Karpas-422 (cell line): ENCODE results near the gene SPRR2E. TPM values are rescaled to one million over a fixed set of nuclear protein-coding genes. Genes with fewer than 3 reads are reported as not detected.
"Not testable (repeated sequence)": the region's sequence is repeated elsewhere in the genome, so short reads cannot be mapped to it uniquely, and the experiment has no call there.

Experiments
- DNase-seq: peaks from one replicate; pipeline ENCODE4 v3.0.0-alpha.2; 2015
- H2AFZ ChIP-seq: fragments of 200-600 bp; sonication (generic); 2 replicates; pipeline ENCODE4 v1.6.1; 2014; ENCODE audit warnings: antibody characterized with exemption, low read length, mixed read lengths
- H3K27ac ChIP-seq: fragments of 200-600 bp; sonication (generic); 2 replicates; pipeline ENCODE4 v1.5.1; 2014; ENCODE audit warnings: mild to moderate bottlenecking, low read length, moderate library complexity
- H3K27me3 ChIP-seq: fragments of 200-600 bp; sonication (generic); 2 replicates; pipeline ENCODE4 v1.6.1; 2014; ENCODE audit warnings: low read length, mixed read lengths
- H3K36me3 ChIP-seq: fragments of 200-600 bp; sonication (generic); 2 replicates; pipeline ENCODE4 v1.6.1; 2014; ENCODE audit warnings: low read length, mixed read lengths; ENCODE audit not compliant: insufficient read depth
- H3K4me1 ChIP-seq: fragments of 200-600 bp; sonication (generic); 2 replicates; pipeline ENCODE4 v1.6.1; 2014; ENCODE audit warnings: mild to moderate bottlenecking, low read length, mixed read lengths
- H3K4me2 ChIP-seq: fragments of 200-600 bp; sonication (generic); 2 replicates; pipeline ENCODE4 v1.6.1; 2014; ENCODE audit warnings: low read length, low read depth, mild to moderate bottlenecking; ENCODE audit not compliant: poor library complexity, severe bottlenecking
- H3K4me3 ChIP-seq: fragments of 200-600 bp; sonication (generic); 2 replicates; pipeline ENCODE4 v1.5.1; 2014; ENCODE audit warnings: mild to moderate bottlenecking, antibody characterized with exemption, low read length, mixed read lengths
- H3K79me2 ChIP-seq: fragments of 200-600 bp; sonication (generic); 2 replicates; pipeline ENCODE4 v1.6.1; 2014; ENCODE audit warnings: mild to moderate bottlenecking, low read length, mixed read lengths
- H3K9ac ChIP-seq: fragments of 200-600 bp; sonication (generic); 2 replicates; pipeline ENCODE4 v1.6.0; 2014; ENCODE audit warnings: low read length
- H3K9me2 ChIP-seq: fragments of 200-600 bp; sonication (generic), shearing (Covaris generic); replicated peaks from 2 replicates; pipeline ENCODE4 v1.6.0; 2014; ENCODE audit warnings: mild to moderate bottlenecking, low read length, moderate library complexity; ENCODE audit not compliant: insufficient read depth
- H3K9me3 ChIP-seq: fragments of 300-700, 200-600 bp; sonication (generic); 2 replicates; pipeline ENCODE4 v1.6.1; 2014; ENCODE audit warnings: low read length, mixed read lengths
- H4K20me1 ChIP-seq: fragments of 200-600 bp; sonication (generic); 2 replicates; pipeline ENCODE4 v1.6.1; 2014; ENCODE audit warnings: mild to moderate bottlenecking, antibody characterized with exemption, low read length, low read depth; ENCODE audit not compliant: insufficient read depth
- total RNA-seq: library from RNA; depleted of rRNA; stranded (reverse); fragments of >200 nt; shearing (Covaris generic); gene quantifications from 2 replicates; pipeline ENCODE4 v1.2.3, GENCODE V29; 2014; ENCODE audit warnings: low replicate concordance; rRNA removed

The SPRR2E gene
- total RNA-seq: not detected in 2 replicates

DNA sequence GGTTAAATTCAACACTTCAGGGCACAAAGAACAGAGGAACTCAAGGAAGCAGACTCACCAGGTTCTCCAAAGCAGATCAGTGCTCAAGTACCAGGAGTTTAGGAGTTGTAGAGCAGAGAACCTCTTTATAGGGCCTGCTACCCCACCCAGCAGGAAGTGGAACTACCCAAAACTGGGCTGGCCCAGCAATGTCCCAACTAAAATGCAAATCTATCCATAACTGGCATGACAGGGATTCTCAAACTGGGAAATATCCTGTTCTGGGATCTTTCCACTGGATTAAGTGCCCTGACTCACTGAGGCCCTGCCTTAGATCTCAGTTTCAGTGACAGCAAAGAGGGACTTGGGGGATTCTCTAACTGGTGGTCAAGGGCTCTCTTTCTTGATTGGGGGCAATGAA is at the start of gene SPRR2E:
Gene SPRR2E (minus strand): TSS at position 101 of the 400 bp plus-strand sequence. CDS start 775 bp downstream, outside the sequence.
- Histone ChIP-seq H3K36me3 (no peaks in the 10 kb centered on the region), H3K27ac (no peak within 1 kb of the TSS), H3K9me3 (no peaks in the 10 kb centered on the region), H3K79me2 (no peaks in the 10 kb centered on the region), H2AFZ (no peak within 1 kb of the TSS), H4K20me1 (no peaks in the 10 kb centered on the region), H3K9ac (no peak within 1 kb of the TSS), H3K27me3 (no peaks in the 10 kb centered on the region), H3K4me3 (no peak within 1 kb of the TSS), H3K9me2 (no peaks in the 10 kb centered on the region), H3K4me1 (no peaks in the 10 kb centered on the region), H3K4me2 (no peak within 1 kb of the TSS)
- DNase-seq: no peak

DNA sequence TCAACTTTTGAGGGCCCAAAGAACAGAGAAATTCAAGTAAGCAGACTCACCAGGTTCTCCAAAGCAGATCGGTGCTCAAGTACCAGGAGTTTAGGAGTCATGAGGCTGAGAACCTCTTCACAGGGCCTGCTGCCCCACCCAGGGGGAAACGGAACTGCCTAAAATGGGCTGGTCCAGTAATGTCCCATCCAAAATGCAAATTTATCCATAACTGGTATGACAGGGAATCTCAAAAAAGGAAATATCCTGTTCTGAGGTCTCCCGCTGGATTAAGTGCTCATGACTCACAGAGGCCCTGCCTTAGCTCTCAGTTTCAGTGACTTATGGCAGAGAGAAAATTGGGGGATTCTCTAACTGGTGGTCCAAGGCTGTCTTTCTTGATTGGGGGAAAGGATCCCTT is 47.1 kb upstream of the SPRR2E start:
- no peak for DNase-seq
- H3K9ac ChIP-seq: no peak overlapping the region
- no peaks in the 10 kb centered on the region for H3K36me3 ChIP-seq
- H3K79me2 ChIP-seq: no peaks in the 10 kb centered on the region
- H2AFZ ChIP-seq: no peak overlapping the region
- H3K4me3 ChIP-seq: no peak overlapping the region
- H3K27me3 ChIP-seq: no peaks in the 10 kb centered on the region
- no peaks in the 10 kb centered on the region for H3K9me3 ChIP-seq
- H3K9me2 ChIP-seq: no peaks in the 10 kb centered on the region
- no peaks in the 10 kb centered on the region for H4K20me1 ChIP-seq
- no peaks in the 10 kb centered on the region for H3K4me1 ChIP-seq
- H3K4me2 ChIP-seq: no peak overlapping the region
- H3K27ac ChIP-seq: no peak overlapping the region

DNA sequence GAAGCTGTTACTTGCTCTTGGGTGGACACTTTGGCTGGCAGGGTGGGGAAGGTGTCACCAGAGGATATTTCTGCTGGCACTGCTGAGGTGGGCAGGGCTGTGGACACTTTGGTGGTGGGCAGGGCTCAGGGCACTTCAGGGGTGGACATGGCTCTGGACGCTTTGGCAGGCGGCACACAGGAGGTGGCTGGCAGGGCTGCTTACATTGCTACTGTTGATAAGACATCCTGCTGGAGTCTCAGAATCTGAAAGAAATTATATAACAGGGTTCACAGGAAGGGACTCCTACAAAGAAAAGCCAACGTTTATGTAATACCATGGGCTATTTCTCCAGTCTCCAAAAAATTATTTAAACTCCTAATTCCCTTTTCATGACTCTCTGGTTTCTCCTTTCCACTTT is 46.2 kb upstream of the SPRR2E start:
- no peak overlapping the region for H2AFZ ChIP-seq
- no peaks in the 10 kb centered on the region for H3K27me3 ChIP-seq
- no peak overlapping the region for H3K4me2 ChIP-seq
- no peak overlapping the region for H3K9ac ChIP-seq
- H3K9me3 ChIP-seq: no peaks in the 10 kb centered on the region
- H3K79me2 ChIP-seq: no peaks in the 10 kb centered on the region
- no peak overlapping the region for H3K4me3 ChIP-seq
- H3K36me3 ChIP-seq: no peaks in the 10 kb centered on the region
- no peak overlapping the region for H3K27ac ChIP-seq
- no peaks in the 10 kb centered on the region for H3K4me1 ChIP-seq
- H3K9me2 ChIP-seq: no peaks in the 10 kb centered on the region
- H4K20me1 ChIP-seq: no peaks in the 10 kb centered on the region
- DNase-seq: no peak

- H2AFZ ChIP-seq: no peak overlapping the region
- H3K27ac ChIP-seq: no peak overlapping the region
- no peaks in the 10 kb centered on the region for H3K9me2 ChIP-seq
- no peaks in the 10 kb centered on the region for H3K4me1 ChIP-seq
- no peak overlapping the region for H3K4me3 ChIP-seq
- no peaks in the 10 kb centered on the region for H3K27me3 ChIP-seq
- no peak for DNase-seq
- no peak overlapping the region for H3K4me2 ChIP-seq
- no peaks in the 10 kb centered on the region for H3K36me3 ChIP-seq
- H3K9me3 ChIP-seq: no peaks in the 10 kb centered on the region
- H4K20me1 ChIP-seq: no peaks in the 10 kb centered on the region
- no peaks in the 10 kb centered on the region for H3K79me2 ChIP-seq
- no peak overlapping the region for H3K9ac ChIP-seq
Measured at GRCh38 chr1:153133743-153134142, 39.4 kb upstream of the SPRR2E start.

GRCh38 chr1:153133267-153133666 is 38.9 kb upstream of the SPRR2E start:
- Histone ChIP-seq H3K4me3 (no peak overlapping the region), H4K20me1 (no peaks in the 10 kb centered on the region), H2AFZ (no peak overlapping the region), H3K27ac (no peak overlapping the region), H3K9me3 (no peaks in the 10 kb centered on the region), H3K36me3 (no peaks in the 10 kb centered on the region), H3K4me2 (no peak overlapping the region), H3K9ac (no peak overlapping the region), H3K79me2 (no peaks in the 10 kb centered on the region), H3K27me3 (no peaks in the 10 kb centered on the region), H3K9me2 (no peaks in the 10 kb centered on the region), H3K4me1 (no peaks in the 10 kb centered on the region)
- no peak for DNase-seq

- not testable (repeated sequence) for H2AFZ ChIP-seq, H3K9ac ChIP-seq, H4K20me1 ChIP-seq, DNase-seq, H3K79me2 ChIP-seq, H3K27ac ChIP-seq, H3K36me3 ChIP-seq, H3K9me3 ChIP-seq, H3K4me3 ChIP-seq, H3K9me2 ChIP-seq, H3K4me1 ChIP-seq, H3K27me3 ChIP-seq, H3K4me2 ChIP-seq
Measured at GRCh38 chr1:153128688-153129087, 34.4 kb upstream of the SPRR2E start.

DNA sequence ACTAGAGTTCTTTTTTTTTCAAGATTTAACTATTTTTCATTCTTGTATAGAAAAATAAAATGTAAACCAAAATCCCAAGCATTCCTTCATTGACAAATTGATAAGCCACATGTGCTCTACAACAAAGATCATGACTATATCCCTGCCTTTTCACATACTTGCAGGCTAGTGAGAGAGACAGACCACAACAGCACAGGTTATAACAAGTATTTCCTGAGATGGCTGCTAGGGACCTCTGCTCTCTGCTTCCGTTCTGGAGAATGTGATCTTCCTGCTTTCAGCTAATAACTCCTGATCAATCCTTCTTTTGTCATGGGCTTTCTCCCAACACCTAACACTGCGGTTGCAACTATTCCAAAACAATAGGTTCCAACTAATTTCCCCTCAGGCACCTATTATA is 33.0 kb upstream of the SPRR2E start:
- no peaks in the 10 kb centered on the region for H3K9me3 ChIP-seq
- no peak overlapping the region for H3K27ac ChIP-seq
- no peak overlapping the region for H3K4me3 ChIP-seq
- no peak overlapping the region for H2AFZ ChIP-seq
- H3K9ac ChIP-seq: no peak overlapping the region
- no peak overlapping the region for H3K4me2 ChIP-seq
- H3K9me2 ChIP-seq: no peaks in the 10 kb centered on the region
- H3K36me3 ChIP-seq: no peaks in the 10 kb centered on the region
- no peaks in the 10 kb centered on the region for H3K4me1 ChIP-seq
- DNase-seq: no peak
- no peaks in the 10 kb centered on the region for H3K79me2 ChIP-seq
- no peaks in the 10 kb centered on the region for H4K20me1 ChIP-seq
- no peaks in the 10 kb centered on the region for H3K27me3 ChIP-seq

DNA sequence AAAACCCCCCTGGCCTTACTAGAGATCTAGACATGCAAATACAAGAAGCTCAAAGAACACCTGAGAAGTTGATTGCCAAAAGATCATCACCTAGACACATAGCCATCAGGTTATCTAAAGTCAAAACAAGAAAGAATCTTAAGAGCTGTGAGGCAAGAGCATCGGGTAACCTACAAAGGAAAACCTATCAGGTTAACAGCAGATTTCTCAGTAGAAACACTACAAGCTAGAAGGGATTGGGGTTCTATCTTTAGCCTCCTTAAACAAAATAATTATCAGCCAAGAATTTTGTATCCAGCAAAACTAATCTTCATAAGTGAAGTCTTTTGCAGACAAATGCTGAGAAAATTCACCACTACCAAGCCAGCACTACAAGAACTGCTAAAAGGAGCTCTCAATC is 31.2 kb upstream of the SPRR2E start:
- H3K9ac ChIP-seq: no peak overlapping the region

DNA sequence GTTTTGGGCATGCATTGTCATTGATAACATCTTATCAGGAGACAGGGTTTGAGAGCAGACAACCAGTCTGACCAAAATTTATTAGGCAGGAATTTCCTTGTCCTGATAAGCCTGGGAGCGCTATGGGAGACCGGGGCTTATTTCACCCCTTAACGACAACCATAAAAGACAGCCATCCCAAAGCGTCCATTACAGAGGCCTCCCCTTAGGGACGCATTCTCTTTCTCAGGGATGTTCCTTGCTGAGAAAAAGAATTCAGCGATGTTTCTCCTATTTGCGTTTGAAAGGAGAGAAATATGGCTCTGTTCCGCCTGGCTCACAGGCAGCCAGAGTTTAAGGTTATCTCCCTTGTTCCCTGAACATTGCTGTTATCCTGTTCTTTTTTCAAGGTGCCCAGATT is 29.5 kb upstream of the SPRR2E start:
- not testable (repeated sequence) for DNase-seq, H4K20me1 ChIP-seq, H3K79me2 ChIP-seq, H3K9me2 ChIP-seq, H3K27me3 ChIP-seq, H3K9ac ChIP-seq, H3K4me1 ChIP-seq, H2AFZ ChIP-seq, H3K27ac ChIP-seq, H3K4me2 ChIP-seq, H3K36me3 ChIP-seq, H3K4me3 ChIP-seq, H3K9me3 ChIP-seq

More for the DNA sequence above, 31.2 kb upstream of the SPRR2E start:
- DNase-seq: no peak
- no peaks in the 10 kb centered on the region for H3K9me3 ChIP-seq
- no peak overlapping the region for H2AFZ ChIP-seq
- no peak overlapping the region for H3K4me3 ChIP-seq
- no peaks in the 10 kb centered on the region for H3K27me3 ChIP-seq
- no peaks in the 10 kb centered on the region for H3K9me2 ChIP-seq
- no peak overlapping the region for H3K4me2 ChIP-seq
- H3K27ac ChIP-seq: no peak overlapping the region
- no peaks in the 10 kb centered on the region for H4K20me1 ChIP-seq
- no peaks in the 10 kb centered on the region for H3K36me3 ChIP-seq
- no peaks in the 10 kb centered on the region for H3K4me1 ChIP-seq
- no peaks in the 10 kb centered on the region for H3K79me2 ChIP-seq
